Ramos (cell line): ENCODE results near the gene CPSF3.

ENCODE experiments used
- in situ Hi-C: fragments of 300-500 bp; cut with MboI; formaldehyde crosslinking; loops from one replicate; pipeline ENCODE4 v1.14.3; 2022; ENCODE audit warnings: low sequenced_read_pairs; ENCODE audit not compliant: unreplicated experiment

CPSF3 gene

DNA sequence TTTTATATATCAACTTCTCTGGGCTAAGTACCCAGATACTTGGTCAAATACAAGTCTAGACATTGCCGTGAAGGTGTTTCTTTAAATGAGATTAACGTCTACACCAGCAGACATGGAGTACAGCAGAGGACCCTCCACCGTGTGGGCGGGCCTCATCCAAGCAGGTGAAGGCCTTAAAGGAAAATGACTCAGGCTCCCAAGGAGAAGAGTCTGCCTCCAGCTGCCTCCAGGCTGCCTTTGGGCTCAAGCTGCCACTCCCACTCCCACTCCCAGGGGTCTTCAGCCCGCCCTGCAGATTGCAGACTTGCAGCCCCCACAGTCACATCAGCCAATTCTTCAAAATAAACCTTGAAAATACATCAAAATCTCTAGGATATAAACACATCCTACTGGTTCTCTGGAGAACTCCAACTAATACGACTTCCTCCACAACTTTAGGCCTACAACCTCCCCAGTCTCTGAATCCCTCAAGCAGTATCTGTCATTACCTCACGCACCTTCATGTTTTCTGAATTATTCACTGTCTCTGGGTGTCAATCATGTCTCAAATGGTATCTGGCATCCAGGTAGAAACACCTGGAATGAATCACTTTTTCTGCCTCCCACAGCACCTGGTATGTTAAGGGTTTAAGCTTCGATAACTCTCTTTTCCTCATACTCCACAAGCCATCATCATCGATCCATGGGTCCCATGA, 7.0 kb upstream of the CPSF3 start:
- in situ Hi-C loops = no loop called here

- in situ Hi-C loops = no loop called here
Observed at GRCh38 chr2:9416962-9417316, 6.5 kb upstream of the CPSF3 start.

DNA sequence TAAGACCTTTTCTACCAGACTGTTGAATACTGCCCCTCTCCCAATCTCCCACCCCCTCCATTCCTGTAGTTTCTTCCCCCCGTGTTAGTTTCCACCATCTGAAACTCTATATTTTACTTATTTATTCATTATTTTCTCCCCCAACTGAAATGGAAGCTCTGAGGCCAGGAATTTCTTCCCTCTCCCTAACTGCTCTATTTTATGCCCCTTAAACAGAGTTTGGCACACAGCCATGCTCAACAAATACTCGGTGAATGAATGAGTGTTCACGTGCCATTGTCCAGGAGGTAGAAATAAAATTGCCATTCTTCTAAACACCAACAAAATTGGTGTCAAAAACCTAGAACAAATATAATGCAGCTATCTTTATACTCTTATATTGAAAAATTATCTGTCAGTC, 5.7 kb upstream of the CPSF3 start:
- in situ Hi-C loops = no loop called here

DNA sequence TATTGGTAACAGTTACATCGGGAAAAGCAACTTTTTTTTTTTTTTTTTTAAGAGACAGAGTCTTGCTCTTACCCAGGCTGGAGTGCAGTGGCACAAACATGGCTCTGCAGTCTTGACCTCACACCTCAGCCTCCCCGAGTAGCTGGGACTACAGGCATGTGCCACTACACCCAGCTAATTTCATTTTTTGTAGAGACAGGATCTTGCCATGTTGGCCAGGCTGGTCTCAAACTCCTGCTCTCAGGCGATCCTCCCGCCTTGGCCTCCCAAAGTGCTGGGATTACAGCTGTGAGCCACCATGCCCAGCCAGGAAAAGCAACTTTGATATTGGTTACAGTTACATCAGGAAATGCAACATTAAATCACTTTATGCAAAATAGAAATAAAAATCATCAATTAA, 4.7 kb upstream of the CPSF3 start:
- in situ Hi-C loops = no loop called here

GRCh38 chr2:9419541-9419940, 3.9 kb upstream of the CPSF3 start:
- in situ Hi-C loops = no loop called here

DNA sequence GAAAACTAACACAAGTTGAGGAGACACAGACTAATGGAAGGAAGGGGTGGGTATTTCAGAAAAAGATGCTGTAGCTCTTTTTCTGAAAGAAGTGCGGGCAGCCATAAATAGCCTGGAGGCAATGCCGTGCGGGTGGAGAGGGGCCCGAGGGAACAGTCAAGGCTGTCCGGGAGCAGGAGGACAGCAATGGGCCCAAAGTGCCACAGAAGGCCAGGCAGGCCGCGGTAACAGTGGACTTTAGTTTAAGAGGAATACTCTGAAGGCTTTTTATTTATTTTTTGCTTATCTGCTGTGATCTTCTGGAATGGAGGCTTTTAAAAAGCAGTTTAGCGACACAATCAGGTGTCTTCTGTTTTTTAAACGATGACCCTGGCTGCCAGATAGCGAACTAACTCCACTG, 3.0 kb upstream of the CPSF3 start:
- in situ Hi-C loops = no loop called here

DNA sequence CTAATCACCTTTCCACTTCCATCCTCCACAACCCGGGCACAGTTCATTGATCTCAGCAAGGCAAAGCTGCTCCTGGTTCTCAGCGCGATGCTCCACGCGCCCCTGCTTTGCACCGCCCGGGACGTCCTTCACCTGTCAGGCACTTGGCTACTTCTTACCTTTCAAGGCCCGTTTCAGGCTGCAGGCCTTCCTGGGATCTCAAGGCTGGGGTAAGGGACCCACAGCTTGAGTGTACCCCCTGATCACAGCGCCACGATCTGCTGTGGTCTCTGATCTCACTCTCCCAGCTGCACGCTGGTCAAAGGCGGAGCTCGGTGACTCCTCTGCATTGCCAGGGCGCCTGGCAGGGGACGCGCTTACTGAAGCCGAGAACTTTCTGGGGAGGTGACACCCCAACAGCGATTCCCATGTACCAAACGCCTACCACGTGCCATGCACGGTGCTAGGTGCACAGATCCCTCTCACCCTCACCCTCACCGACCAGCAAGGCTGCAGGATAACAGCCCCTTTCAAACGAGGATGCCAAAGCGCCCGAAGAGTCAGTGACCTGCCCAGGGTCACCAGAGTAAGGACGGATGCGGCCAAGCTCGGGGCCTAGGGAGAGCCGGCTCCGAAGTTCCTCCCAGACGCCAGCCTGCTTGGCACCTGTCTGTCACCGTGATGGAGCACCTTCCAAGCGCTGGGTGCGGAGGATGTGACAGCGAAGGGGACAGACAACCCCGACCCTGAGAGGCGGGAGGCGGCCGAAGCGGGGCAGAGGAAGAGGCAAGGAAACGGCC, 944 bp upstream of the CPSF3 start:
- in situ Hi-C loops = no loop called here

- in situ Hi-C loops = no loop called here
Observed at GRCh38 chr2:9423922-9424272, 443 bp downstream of the CPSF3 start.

GRCh38 chr2:9424447-9425164, 1.2 kb downstream of the CPSF3 start:
- in situ Hi-C loops = no loop called here

GRCh38 chr2:9428965-9429577, 5.6 kb downstream of the CPSF3 start:
- in situ Hi-C loops = no loop called here

GRCh38 chr2:9430316-9431293, 7.2 kb downstream of the CPSF3 start:
- in situ Hi-C loops = no loop called here

GRCh38 chr2:9434489-9434888, 11.0 kb downstream of the CPSF3 start:
- in situ Hi-C loops = no loop called here

DNA sequence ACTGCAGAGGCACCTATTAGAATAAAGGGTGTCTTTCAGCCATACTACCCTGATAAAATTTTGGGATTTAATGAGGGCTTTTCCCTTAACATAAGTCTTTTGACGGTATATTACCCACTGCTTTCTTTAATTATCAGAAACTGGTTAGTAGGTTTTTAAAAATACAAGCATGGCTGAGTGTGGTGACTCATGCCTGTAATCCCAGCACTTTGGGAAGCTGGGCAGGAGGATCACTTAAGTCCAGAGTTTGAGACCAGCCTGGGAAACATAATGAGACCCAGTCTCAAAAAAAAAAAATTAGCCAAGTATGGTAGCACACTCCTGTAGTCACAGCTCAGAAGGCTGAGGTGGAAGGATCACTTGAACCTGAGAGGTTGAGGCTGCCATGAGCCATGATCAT, 16.1 kb downstream of the CPSF3 start:
- in situ Hi-C loops = no loop called here

DNA sequence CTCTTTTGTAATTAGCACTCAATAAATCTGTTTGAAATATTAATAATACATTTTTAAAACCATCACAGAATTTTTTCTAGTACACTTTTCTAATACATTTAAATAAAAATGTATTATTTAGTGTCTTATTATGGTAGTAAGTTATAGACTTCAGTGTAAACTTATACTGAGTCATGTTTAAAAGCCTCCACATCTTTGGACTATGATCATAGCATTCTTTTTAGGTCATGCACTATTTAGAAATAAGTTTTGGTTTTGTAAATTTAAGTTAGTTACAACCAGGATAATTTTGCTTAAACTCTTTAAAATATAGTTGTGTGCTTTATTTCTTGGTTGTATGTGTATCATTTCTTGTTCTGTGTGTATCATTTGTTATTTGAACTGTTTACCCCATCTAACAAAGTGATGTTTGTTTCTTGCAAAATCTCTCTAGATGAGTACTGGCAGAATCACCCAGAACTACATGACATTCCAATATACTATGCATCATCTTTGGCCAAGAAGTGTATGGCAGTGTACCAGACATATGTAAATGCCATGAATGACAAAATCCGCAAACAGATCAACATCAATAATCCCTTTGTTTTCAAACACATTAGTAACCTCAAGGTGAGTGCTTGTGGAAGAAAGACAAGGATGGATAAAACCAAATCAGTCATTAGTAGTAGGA, 16.7 kb downstream of the CPSF3 start:
- in situ Hi-C loops = no loop called here

DNA sequence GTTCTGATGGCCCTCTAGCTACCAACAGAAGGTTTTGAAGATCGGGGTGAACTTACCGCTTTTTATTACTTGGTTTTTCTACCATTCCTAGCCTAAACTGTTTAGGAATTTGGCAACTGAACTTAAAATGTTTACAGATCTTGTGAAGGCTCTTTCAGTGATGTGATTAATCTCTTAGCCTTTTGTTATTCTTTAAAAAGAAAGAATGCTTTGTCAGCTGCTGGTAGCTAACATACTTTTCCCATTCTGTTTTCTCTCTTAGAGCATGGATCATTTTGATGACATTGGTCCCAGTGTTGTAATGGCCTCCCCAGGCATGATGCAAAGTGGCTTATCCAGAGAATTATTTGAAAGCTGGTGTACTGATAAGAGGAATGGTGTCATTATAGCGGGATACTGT, 18.1 kb downstream of the CPSF3 start:
- in situ Hi-C loops = no loop called here

- in situ Hi-C loops = no loop called here
Observed at GRCh38 chr2:9443526-9443925, 20.1 kb downstream of the CPSF3 start.

DNA sequence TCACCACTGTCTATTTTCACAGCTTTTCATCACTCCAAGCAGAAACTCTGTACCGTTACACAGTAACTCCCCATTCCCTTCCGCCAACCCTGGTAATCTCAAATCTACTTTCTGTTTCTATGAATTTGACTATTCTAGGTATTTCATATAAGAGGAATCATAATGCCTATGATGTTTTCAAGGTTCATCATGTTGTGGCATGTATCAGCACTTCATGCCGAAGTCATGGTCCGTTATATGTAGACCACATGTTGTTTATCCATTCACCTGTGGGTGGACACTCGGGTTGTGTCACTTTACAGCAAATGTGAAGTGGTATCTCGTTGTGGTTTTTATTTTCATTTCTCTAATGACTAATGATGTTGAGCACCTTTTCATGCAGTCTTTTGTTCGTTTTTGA, 21.6 kb downstream of the CPSF3 start:
- in situ Hi-C loops = no loop called here

- in situ Hi-C loops = no loop called here
Observed at GRCh38 chr2:9451231-9451630, 27.8 kb downstream of the CPSF3 start.

DNA sequence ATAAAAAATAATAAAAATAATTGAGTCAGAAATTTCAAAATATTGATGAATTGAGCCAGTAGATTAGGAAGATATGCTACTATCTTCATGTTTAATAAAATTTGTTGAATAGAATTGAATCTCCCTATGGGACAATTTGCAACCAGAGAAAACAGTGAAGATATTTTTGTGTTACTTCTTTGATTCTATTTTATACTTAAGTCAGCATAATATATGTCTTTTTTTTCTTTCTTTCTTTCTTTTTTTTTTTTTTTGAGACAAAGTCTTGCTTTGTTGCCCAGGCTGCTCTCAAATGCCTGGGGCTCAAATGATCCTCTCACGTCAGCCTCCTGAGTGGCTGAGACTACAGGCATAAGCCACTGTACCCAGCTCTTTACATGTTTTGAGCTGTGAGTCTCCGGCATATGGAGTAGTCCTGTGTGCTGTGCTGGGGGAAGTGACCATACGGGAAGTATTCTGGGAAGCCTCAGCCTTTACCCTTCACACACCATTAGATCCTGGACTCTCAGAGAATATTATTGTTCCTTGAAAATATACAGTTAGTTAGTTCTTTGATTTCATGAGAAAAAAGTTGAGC, 37.1 kb downstream of the CPSF3 start:
- in situ Hi-C loops = no loop called here
